ENCODE data around the gene ATP1A1. TPM values are rescaled to one million over a fixed set of nuclear protein-coding genes. Genes with fewer than 3 reads are reported as not detected.

ATP1A1 gene
- total RNA-seq, 1 experiment from 2014 or later, result 286 TPM

DNA sequence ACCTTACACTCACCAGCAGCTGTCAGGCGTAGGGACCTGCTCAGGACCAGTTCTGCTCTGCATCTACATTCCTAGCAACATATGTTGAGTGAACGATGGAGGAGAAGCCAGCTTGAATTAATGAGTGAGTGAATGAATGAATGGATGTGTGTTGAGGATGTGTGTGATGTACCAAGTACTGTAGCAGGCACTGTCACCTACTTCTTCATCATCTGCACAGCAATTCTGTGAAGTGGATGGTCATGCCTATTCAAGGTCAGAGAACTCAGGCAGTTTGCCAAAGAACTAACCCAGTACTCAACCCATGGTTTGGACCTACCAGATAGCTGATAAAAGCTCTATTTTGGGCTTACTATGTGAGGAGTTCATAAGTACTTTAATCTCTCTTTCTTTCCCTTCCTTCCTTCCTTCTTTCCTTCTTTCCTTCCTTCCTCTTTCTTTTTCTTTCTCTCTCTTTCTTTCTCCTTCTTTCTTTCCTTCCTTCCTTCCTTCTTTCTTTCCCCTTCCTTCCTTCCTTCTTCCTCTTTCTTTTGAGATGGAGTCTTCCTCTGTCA is 56.9 kb downstream of the ATP1A1 start:
- DNase-seq (ENCODE audit: low spot score) (no peak), ATAC-seq (no peak)
- ChIA-PET CTCF (interaction anchor here (2.0 kb wide), 1 partner anchor 55 kb away, joined by 12 read pairs; no protein-coding TSS in a partner anchor), POLR2A (interaction anchor here (1.0 kb wide), 1 partner anchor 12 kb away, joined by 3 read pairs; no protein-coding TSS in a partner anchor)
- Mint-ChIP-seq H3K36me3 (no peaks in the 10 kb centered on the region), H3K9me3 (no peaks in the 10 kb centered on the region), H3K27ac (no peak overlapping the region), H3K27me3 (ENCODE audit: low read depth) (no peaks in the 10 kb centered on the region), H3K4me3 (no peak overlapping the region), H3K4me1 (no peaks in the 10 kb centered on the region)
- no peak for TF ChIP-seq GABPB1 (CRISPR knock-in tag; IDR thresholded peaks at IDR 0.05)
- TF ChIP-seq, protein P1, sequence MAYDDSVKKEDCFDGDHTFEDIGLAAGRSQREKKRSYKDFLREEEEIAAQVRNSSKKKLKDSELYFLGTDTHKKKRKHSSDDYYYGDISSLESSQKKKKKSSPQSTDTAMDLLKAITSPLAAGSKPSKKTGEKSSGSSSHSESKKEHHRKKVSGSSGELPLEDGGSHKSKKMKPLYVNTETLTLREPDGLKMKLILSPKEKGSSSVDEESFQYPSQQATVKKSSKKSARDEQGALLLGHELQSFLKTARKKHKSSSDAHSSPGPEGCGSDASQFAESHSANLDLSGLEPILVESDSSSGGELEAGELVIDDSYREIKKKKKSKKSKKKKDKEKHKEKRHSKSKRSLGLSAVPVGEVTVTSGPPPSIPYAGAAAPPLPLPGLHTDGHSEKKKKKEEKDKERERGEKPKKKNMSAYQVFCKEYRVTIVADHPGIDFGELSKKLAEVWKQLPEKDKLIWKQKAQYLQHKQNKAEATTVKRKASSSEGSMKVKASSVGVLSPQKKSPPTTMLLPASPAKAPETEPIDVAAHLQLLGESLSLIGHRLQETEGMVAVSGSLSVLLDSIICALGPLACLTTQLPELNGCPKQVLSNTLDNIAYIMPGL (CRISPR knock-in tag; IDR thresholded peaks at IDR 0.05), result no peak
- TF ChIP-seq, protein P2, sequence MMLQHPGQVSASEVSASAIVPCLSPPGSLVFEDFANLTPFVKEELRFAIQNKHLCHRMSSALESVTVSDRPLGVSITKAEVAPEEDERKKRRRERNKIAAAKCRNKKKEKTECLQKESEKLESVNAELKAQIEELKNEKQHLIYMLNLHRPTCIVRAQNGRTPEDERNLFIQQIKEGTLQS (CRISPR knock-in tag; conservative IDR thresholded peaks at IDR 0.05), result no peak
- no peak for TF ChIP-seq ZNF232 (CRISPR knock-in tag; IDR thresholded peaks at IDR 0.05)
- no peak for TF ChIP-seq ZNF317 (CRISPR knock-in tag; IDR thresholded peaks at IDR 0.05; ENCODE audit: borderline replicate concordance, low read depth)
- TF ChIP-seq RORB (CRISPR knock-in tag; IDR thresholded peaks at IDR 0.05), result no peak
- no peak for TF ChIP-seq SMAD3 (CRISPR knock-in tag; IDR thresholded peaks at IDR 0.05; ENCODE audit: borderline replicate concordance)
- TF ChIP-seq CBFB (CRISPR knock-in tag; IDR thresholded peaks at IDR 0.05; ENCODE audit: low read depth), result no peak
- TF ChIP-seq MYBL2 (CRISPR knock-in tag; IDR thresholded peaks at IDR 0.05), result no peak
- TF ChIP-seq, protein P3, sequence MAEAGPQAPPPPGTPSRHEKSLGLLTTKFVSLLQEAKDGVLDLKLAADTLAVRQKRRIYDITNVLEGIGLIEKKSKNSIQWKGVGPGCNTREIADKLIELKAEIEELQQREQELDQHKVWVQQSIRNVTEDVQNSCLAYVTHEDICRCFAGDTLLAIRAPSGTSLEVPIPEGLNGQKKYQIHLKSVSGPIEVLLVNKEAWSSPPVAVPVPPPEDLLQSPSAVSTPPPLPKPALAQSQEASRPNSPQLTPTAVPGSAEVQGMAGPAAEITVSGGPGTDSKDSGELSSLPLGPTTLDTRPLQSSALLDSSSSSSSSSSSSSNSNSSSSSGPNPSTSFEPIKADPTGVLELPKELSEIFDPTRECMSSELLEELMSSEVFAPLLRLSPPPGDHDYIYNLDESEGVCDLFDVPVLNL (CRISPR knock-in tag; IDR thresholded peaks at IDR 0.05; ENCODE audit: borderline replicate concordance, low read depth), result no peak

DNA sequence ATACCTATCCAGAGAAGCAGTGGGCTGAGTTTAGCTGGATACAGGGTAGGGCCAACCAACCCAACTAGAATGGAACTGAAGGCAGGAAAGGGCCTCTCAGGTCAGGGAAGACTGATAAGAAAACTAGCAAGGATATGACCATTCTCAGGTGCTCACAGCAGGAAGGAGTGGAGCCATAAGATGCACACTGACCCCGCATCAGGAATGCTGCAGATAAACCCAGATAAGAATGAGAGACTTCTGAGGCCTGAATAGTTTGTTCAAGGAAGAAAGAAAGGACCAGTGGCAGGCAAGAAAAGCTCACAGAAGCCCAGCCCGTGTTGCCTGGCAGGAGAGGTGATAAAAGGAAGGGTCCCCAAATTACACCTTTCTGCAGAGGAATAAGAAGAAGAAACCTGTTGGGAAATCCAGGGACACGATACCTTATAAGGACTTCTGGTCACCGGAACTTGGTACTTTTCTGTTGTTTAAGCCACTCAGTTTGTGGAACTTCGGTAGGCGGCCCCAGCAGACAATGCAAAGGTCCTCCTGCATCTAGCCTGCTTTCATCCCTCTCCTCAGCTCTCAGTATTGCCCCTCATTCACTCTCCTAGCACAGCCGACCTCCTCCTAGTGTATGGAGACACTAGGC is 58.9 kb downstream of the ATP1A1 start:
- DNase-seq (ENCODE audit: low spot score), result no peak
- no peak overlapping the region for H3K27ac Mint-ChIP-seq
- no peaks in the 10 kb centered on the region for H3K4me1 Mint-ChIP-seq
- ChIA-PET POLR2A (no interaction called here), CTCF (no interaction called here)
- no peaks in the 10 kb centered on the region for H3K27me3 Mint-ChIP-seq (ENCODE audit: low read depth)
- TF ChIP-seq NFE2L1 (CRISPR knock-in tag; IDR thresholded peaks at IDR 0.05) (no peak), KAT7 (CRISPR knock-in tag; IDR thresholded peaks at IDR 0.05; ENCODE audit: borderline replicate concordance) (no peak), HMGA2 (CRISPR knock-in tag; IDR thresholded peaks at IDR 0.05) (no peak), ETV6 (CRISPR knock-in tag; IDR thresholded peaks at IDR 0.05) (no peak), ZNF232 (CRISPR knock-in tag; IDR thresholded peaks at IDR 0.05) (no peak), ZNF121 (CRISPR knock-in tag; IDR thresholded peaks at IDR 0.05) (no peak), TP53 (CRISPR knock-in tag; IDR thresholded peaks at IDR 0.05) (no peak)
- TF ChIP-seq, protein P4, sequence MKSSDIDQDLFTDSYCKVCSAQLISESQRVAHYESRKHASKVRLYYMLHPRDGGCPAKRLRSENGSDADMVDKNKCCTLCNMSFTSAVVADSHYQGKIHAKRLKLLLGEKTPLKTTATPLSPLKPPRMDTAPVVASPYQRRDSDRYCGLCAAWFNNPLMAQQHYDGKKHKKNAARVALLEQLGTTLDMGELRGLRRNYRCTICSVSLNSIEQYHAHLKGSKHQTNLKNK (CRISPR knock-in tag; IDR thresholded peaks at IDR 0.05), result no peak
- TF ChIP-seq, protein P5, sequence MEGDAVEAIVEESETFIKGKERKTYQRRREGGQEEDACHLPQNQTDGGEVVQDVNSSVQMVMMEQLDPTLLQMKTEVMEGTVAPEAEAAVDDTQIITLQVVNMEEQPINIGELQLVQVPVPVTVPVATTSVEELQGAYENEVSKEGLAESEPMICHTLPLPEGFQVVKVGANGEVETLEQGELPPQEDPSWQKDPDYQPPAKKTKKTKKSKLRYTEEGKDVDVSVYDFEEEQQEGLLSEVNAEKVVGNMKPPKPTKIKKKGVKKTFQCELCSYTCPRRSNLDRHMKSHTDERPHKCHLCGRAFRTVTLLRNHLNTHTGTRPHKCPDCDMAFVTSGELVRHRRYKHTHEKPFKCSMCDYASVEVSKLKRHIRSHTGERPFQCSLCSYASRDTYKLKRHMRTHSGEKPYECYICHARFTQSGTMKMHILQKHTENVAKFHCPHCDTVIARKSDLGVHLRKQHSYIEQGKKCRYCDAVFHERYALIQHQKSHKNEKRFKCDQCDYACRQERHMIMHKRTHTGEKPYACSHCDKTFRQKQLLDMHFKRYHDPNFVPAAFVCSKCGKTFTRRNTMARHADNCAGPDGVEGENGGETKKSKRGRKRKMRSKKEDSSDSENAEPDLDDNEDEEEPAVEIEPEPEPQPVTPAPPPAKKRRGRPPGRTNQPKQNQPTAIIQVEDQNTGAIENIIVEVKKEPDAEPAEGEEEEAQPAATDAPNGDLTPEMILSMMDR (IDR thresholded peaks at IDR 0.05), result no peak
- TF ChIP-seq, protein P6, sequence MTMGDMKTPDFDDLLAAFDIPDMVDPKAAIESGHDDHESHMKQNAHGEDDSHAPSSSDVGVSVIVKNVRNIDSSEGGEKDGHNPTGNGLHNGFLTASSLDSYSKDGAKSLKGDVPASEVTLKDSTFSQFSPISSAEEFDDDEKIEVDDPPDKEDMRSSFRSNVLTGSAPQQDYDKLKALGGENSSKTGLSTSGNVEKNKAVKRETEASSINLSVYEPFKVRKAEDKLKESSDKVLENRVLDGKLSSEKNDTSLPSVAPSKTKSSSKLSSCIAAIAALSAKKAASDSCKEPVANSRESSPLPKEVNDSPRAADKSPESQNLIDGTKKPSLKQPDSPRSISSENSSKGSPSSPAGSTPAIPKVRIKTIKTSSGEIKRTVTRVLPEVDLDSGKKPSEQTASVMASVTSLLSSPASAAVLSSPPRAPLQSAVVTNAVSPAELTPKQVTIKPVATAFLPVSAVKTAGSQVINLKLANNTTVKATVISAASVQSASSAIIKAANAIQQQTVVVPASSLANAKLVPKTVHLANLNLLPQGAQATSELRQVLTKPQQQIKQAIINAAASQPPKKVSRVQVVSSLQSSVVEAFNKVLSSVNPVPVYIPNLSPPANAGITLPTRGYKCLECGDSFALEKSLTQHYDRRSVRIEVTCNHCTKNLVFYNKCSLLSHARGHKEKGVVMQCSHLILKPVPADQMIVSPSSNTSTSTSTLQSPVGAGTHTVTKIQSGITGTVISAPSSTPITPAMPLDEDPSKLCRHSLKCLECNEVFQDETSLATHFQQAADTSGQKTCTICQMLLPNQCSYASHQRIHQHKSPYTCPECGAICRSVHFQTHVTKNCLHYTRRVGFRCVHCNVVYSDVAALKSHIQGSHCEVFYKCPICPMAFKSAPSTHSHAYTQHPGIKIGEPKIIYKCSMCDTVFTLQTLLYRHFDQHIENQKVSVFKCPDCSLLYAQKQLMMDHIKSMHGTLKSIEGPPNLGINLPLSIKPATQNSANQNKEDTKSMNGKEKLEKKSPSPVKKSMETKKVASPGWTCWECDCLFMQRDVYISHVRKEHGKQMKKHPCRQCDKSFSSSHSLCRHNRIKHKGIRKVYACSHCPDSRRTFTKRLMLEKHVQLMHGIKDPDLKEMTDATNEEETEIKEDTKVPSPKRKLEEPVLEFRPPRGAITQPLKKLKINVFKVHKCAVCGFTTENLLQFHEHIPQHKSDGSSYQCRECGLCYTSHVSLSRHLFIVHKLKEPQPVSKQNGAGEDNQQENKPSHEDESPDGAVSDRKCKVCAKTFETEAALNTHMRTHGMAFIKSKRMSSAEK (CRISPR knock-in tag; IDR thresholded peaks at IDR 0.05; ENCODE audit: borderline replicate concordance), result no peak
- TF ChIP-seq, protein P1 (CRISPR knock-in tag; IDR thresholded peaks at IDR 0.05), result no peak
- no peaks in the 10 kb centered on the region for H3K9me3 Mint-ChIP-seq
- no peaks in the 10 kb centered on the region for H3K36me3 Mint-ChIP-seq
- no peak for ATAC-seq
- H3K4me3 Mint-ChIP-seq, result no peak overlapping the region
